ENCODE data around the gene RNF130. TPM values are rescaled to one million over a fixed set of nuclear protein-coding genes. Genes with fewer than 3 reads are reported as not detected.
"Not testable (repeated sequence)": the region's sequence is repeated elsewhere in the genome, so short reads cannot be mapped to it uniquely, and the experiment has no call there.

RNF130 gene
- total RNA-seq, 1 donor from 2014 or later: 43.4 TPM

DNA sequence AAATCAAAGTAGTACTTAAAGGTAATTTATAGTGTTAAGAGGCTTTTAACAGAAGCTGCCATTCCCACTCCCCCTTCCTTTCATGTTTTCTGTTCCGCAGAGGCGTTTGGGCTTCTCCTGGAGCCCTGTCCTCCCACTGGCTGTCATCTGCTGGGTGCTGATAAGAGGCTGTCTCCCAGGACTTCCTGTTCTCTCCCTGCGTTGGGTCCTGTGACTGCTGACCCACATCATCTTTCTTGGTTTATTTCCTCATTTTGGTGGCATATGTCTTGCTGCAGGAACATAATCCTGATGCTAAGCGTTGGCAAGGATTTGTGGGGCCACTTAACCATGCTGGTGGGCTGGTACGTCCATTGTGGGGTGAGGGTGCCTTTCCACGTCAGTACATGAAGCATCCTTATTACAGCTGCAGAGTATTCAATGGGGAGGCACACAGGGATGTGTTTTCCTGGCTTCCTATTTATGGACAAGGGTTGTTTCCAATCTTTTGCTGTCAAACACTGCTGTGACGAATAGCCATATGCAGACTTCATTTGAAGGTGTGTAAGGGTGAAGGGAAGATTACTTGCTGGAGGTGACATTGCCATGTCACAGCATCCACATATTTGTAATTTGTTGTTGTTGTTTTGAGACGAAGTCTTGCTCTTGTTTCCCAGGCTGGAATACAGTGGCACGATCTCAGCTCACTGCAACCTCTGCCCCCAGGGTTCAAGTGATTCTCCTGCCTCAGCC lies 22.3 kb upstream of the RNF130 start:
- no peak for DNase-seq (ENCODE audit: low spot score)
- Mint-ChIP-seq H3K27ac (ENCODE audit: unreplicated experiment) (no peak overlapping the region), H3K4me1 (ENCODE audit: low read depth) (peaks cover 9% of the 10 kb centered on the region), H3K27me3 (ENCODE audit: low read depth) (no peaks in the 10 kb centered on the region), H3K36me3 (ENCODE audit: low read depth) (no peaks in the 10 kb centered on the region), H3K9me3 (ENCODE audit: low read depth) (no peaks in the 10 kb centered on the region), H3K4me3 (ENCODE audit: unreplicated experiment) (no peak overlapping the region)
- TF ChIP-seq, protein P1, sequence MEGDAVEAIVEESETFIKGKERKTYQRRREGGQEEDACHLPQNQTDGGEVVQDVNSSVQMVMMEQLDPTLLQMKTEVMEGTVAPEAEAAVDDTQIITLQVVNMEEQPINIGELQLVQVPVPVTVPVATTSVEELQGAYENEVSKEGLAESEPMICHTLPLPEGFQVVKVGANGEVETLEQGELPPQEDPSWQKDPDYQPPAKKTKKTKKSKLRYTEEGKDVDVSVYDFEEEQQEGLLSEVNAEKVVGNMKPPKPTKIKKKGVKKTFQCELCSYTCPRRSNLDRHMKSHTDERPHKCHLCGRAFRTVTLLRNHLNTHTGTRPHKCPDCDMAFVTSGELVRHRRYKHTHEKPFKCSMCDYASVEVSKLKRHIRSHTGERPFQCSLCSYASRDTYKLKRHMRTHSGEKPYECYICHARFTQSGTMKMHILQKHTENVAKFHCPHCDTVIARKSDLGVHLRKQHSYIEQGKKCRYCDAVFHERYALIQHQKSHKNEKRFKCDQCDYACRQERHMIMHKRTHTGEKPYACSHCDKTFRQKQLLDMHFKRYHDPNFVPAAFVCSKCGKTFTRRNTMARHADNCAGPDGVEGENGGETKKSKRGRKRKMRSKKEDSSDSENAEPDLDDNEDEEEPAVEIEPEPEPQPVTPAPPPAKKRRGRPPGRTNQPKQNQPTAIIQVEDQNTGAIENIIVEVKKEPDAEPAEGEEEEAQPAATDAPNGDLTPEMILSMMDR (IDR thresholded peaks at IDR 0.05): no peak

DNA sequence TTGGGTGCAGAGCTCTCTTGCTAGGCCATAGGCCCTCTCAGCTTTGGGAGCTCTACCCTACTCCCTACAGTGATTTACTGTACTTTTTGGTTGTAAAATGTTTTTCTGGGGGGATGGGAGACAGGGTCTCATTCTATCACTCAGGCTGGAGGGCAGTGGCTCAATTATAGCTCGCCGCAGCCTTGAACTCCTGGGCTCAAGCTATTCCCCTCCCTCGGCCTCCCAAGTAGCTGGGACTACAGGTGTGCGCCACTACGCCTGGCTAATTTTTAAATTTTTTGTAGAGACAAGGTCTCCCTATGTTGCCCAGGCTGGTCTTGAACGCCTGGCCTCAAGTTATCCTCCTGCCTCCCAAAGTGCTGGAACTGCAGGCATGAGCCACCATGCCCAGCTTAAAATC lies 21.7 kb upstream of the RNF130 start:
- DNase-seq (ENCODE audit: low spot score): peak; percentile 13
- H3K9me3 Mint-ChIP-seq (ENCODE audit: low read depth): no peaks in the 10 kb centered on the region
- peaks cover 9% of the 10 kb centered on the region for H3K4me1 Mint-ChIP-seq (ENCODE audit: low read depth)
- no peak overlapping the region for H3K4me3 Mint-ChIP-seq (ENCODE audit: unreplicated experiment)
- no peaks in the 10 kb centered on the region for H3K36me3 Mint-ChIP-seq (ENCODE audit: low read depth)
- no peak overlapping the region for H3K27ac Mint-ChIP-seq (ENCODE audit: unreplicated experiment)
- TF ChIP-seq, protein P1 (IDR thresholded peaks at IDR 0.05): no peak
- no peaks in the 10 kb centered on the region for H3K27me3 Mint-ChIP-seq (ENCODE audit: low read depth)

DNA sequence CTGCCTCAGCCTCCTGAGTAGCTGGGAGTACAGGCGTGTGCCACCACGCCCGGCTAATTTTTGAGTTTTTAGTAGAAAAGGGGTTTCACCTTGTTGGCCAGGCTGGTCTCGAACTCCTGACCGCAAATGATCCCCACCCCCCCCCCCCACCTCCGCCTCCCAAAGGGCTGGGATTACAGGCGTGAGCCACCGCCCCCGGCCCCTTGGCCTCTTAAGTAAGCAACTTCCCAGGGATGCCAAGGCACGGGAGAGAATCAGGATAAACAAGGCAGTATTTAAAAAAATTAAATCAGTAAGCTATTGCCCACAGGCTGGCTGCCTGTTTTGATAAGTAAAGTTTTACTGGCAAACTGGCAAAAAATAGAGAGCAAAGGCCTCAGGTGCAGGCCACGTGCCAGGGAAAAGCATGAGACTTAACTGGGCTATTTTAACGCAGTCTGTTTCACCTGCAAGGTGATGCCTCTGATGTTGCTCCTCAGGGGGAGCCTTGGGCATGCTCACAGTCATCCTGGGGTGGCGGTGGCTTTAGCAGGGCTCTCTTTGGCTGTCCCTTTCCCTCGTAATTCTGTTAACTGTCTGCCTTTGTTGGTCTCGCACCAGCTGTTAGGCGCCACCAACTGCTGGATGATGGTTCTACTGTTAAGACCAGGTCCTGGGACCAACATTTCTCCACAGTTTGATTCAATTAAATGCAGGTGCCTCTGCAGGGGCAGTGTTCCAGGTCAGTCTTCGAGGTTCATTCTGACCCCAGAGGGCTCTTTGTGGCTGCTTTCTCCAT lies 19.4 kb upstream of the RNF130 start:
- H3K4me1 Mint-ChIP-seq (ENCODE audit: low read depth): peaks cover 9% of the 10 kb centered on the region
- DNase-seq (ENCODE audit: low spot score): peak; percentile 39

DNA sequence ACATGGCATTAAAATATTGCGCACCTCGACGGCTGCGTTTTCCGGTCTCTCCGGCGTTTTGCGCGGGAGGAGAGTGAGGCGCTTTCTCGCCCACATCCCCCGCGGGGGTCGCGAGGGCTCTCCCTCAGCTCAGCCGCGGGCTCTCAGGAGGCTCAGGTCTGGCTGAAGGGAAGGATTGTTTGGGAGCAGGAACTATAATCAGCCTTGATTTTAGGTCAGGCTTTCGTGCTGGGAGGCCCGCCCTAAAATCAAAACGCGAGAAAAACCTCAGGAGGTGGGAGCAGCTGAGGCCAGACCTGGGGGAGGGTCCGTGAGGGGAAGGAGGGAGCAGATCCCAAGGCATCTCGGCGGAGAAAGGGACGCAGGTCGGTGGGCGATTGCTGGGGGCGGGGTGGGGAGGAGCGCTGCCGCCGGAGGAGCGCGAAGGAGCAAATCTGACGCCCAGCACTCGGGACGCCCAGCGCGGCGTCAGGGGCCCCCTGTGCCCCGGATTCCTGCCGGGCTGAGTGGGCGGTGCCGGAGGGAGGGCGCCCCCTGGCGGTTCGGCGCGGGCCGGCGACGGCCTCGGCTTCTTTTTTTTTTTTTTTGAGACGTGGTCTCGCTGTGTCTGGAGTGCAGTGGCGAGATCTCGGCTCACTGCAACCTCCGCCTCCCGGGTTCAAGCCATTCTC lies 18.7 kb upstream of the RNF130 start:
- H3K36me3 Mint-ChIP-seq (ENCODE audit: low read depth): no peaks in the 10 kb centered on the region
- TF ChIP-seq, protein P1 (IDR thresholded peaks at IDR 0.05): peak; percentile 96
- H3K4me3 Mint-ChIP-seq (ENCODE audit: unreplicated experiment): peak overlapping the region; percentile 87
- peaks cover 9% of the 10 kb centered on the region for H3K4me1 Mint-ChIP-seq (ENCODE audit: low read depth)
- no peak for DNase-seq (ENCODE audit: low spot score)
- H3K27ac Mint-ChIP-seq (ENCODE audit: unreplicated experiment): peak overlapping the region; percentile 84
- no peaks in the 10 kb centered on the region for H3K27me3 Mint-ChIP-seq (ENCODE audit: low read depth)
- no peaks in the 10 kb centered on the region for H3K9me3 Mint-ChIP-seq (ENCODE audit: low read depth)

More for the DNA sequence above, 19.4 kb upstream of the RNF130 start:
- no peaks in the 10 kb centered on the region for H3K27me3 Mint-ChIP-seq (ENCODE audit: low read depth)
- H3K4me3 Mint-ChIP-seq (ENCODE audit: unreplicated experiment): peak overlapping the region; percentile 87
- H3K27ac Mint-ChIP-seq (ENCODE audit: unreplicated experiment): no peak overlapping the region
- TF ChIP-seq, protein P1 (IDR thresholded peaks at IDR 0.05): peak; percentile 47
- no peaks in the 10 kb centered on the region for H3K9me3 Mint-ChIP-seq (ENCODE audit: low read depth)
- H3K36me3 Mint-ChIP-seq (ENCODE audit: low read depth): no peaks in the 10 kb centered on the region

DNA sequence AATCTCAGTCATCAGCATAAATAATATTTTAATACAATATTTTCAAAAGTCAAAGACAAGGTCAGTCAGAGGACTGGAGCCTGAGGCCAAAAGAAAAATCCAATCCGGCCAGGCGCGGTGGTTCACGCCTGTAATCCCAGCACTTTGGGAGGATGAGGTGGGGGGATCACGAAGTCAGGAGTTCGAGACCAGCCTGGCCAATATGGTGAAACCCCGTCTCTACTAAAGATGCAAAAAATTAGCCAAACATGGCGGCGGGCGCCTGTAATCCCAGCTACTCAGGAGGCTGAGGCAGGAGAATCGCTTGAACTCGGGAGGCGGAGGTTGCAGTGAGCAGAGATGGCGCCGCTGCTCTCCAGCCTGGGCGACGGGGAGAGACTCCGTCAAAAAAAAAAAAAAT lies 18.1 kb upstream of the RNF130 start:
- H3K4me1 Mint-ChIP-seq (ENCODE audit: low read depth); DNase-seq (ENCODE audit: low spot score); H3K9me3 Mint-ChIP-seq (ENCODE audit: low read depth); H3K27me3 Mint-ChIP-seq (ENCODE audit: low read depth); H3K36me3 Mint-ChIP-seq (ENCODE audit: low read depth); H3K27ac Mint-ChIP-seq (ENCODE audit: unreplicated experiment): not testable (repeated sequence)
- peak overlapping the region; percentile 87 for H3K4me3 Mint-ChIP-seq (ENCODE audit: unreplicated experiment)

All from chondrocyte (in vitro differentiated cells).